ENCODE results near the gene LECT2.

LECT2 gene

DNA sequence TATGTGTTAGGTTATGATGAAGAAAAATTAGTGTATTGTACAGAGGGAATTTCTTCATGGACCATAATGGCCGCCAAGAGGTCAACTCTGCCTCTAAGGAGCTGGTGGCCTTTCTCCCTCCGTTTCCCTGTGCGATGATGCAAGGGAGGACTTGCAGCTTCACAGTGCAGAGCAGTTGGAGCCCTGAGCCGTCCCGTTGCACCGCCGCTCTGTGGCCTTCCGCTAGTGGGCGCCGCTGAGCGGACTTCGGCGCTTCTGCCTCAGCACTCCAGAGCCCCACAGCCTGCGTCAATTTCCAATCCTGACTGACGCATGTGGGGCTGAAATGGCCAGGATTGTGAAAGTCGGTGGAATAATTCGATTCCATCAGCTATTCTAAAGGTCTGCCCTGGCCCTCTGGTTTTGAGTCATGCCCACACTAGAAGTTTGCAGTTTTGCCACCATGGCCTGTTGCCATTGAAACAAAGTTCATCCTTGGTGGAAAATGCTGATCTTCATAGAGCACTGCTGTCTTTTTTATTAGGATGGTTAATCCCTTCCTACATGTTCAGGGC lies 22.7 kb upstream of the LECT2 start:
- peak; percentile 51 to 67 for DNase-seq

DNA sequence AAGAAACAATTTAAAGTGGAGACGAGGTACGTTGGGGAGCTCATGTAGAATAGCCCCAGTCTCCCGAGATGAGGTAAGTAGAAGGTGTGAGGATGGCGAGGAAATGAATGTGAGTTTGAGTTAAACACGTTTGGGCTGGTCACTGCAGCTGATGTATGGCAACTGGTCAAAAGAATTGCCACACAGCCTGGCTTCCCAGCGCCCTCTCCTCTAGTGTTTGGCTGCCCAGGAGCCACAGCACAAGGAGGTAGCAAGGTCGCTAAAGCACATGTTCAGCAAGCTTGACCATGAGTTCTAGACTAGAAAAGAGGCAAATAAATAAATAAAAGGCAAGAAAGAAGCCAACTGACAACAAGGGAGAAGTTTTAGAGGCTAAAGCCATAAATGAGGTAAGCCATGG lies 21.4 kb upstream of the LECT2 start:
- no peak for DNase-seq

DNA sequence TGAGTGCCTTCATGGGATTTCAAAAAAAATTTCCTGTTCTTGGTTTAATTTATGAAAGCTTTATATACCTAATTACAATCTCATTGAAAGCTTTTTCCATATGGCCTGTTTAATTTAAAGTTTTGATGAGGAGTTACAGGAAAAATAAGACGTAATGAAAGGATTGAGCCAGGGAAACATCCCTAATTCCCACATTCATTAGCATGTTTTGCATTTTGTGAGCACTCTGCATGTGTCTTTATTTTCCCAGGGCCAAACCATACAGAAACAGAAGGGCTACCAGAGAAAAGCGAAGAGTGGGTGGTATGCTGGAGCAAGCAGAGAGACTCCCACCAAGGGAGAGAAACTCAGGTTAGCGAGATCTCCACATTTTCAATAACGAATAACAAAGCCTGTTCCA lies 20.3 kb upstream of the LECT2 start:
- no peak for DNase-seq

DNA sequence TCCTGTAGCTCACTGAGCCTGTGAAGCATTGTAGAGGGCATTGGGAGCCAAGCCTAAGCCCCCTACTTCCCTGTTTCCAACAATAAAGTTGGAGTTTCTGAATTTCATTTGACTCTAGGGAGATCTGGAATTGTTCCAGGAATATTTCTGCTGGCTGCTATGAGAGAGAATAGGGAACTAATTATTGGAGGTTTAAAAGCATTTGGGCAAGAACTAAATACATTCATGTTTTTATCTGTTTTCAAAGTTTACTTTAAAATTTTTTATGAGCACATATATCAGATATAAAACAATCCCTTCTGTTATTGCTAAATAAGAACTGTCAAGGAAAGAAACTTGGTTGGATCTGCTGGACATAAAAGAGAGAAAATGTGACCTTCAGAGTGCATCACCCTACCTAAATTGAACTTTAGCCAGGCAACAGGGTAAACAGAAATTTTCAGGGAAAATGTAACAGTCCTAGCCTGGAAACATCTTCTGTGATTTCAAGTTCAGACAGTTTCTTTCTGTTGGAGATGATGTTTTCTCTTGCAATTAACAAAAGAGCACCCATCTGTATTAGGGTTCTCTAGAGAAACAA lies 19.3 kb upstream of the LECT2 start:
- no peak for DNase-seq

DNA sequence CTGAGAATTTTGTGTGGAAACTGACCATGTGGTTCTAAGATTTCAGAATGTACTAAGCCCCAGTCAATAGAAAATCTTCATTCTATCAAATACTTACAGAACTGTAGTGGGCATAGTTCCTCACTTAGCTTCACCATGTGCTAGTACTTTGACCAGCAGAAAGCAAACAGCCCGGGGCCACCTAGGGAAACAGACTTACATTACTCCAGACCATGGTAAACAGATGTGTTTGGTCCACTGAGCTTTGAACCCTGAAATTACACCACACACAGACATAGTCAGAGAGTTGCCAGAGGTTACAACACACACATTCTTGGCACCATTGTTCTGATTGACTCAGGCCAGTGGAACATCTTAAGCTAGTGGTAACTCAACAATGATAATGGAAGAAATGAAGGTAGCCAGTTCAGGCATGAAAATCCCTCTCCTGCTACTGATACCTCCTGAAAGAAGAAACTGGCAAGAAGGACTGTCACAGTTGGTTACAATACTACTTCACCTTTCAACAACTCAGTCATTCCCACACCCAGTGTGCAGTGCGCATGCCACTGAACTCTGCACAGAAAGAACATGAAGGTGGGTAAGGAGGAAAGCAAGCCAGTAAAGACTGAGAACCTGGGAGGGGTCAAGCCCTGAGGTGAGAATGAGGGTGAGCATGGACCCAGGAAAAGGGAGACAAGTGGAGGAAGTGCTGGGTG lies 18.7 kb upstream of the LECT2 start:
- no peak for DNase-seq

DNA sequence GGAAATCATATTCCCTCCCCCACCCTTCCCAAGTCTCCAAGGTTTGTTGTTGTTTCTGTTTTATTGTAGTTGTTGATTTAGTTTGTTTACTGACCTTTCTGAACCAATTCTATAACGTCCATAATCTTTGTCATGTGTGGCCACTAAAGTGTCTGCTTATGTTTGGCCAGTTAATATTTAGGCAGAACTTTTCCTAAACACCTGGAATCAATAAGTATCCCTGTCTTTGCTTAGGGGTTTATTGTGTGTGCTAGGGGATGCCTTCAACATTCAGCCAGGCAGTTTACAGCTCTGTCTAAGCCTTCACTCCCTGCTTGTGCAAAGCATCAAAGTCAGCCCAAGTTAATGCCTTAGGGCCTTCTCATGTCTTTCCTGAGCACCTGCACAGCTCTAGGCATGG lies 16.9 kb upstream of the LECT2 start:
- no peak for DNase-seq

DNA sequence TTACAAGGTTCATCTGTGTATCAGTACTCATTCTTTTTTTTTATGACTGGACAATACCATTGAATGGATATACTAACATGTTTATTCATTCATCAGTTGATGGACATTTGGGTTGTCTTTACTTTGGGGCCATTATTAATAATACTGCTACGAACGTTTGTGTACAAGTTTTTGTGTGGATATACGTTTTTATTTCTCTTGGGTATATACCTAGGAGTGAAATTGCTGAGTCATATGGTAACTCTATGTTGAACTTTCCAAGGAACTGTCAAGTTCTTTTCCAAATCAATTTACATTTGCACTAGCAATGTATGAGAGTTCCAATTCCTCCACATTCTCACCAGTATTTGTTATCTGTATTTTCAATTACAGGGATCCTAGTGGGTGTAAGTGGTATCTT lies 12.0 kb upstream of the LECT2 start:
- DNase-seq, result no peak

DNA sequence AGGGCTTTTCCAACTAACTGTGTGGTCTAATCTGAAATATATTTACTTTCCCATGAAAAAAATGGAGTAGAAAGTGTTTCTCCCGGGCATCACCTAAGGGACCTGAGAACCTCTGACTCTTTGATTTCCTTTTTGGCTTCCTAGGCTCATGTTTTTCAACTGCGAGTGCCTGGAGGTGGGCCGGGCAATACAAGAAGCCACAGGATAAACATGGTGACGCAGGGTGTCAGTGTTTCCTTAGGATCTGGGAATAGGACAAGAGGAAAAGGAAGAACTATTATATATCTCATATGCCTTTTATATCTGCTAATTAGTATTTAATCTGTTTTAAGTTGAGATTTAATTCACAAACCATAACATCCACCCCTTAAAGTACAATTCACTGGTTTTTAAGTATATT lies 11.4 kb upstream of the LECT2 start:
- DNase-seq, result no peak

DNA sequence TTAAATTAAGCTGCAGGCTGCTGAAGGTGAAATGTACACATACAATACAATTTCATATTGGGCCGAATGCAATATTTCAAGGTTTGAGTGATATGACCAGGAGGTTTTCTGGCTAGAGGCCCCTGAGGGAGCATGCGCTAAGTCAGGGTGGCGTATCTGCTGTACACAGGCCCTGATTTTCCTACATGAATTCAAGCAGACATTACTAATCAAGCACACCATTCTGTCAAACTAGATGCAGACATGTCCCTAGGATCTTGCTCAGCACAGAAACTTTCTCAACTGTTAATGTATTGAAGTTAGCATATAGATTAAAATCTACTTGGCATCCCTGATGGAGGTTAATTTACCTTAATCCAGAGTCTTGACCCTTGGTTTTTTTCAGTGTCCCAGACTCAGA lies 10.7 kb upstream of the LECT2 start:
- no peak for DNase-seq

DNA sequence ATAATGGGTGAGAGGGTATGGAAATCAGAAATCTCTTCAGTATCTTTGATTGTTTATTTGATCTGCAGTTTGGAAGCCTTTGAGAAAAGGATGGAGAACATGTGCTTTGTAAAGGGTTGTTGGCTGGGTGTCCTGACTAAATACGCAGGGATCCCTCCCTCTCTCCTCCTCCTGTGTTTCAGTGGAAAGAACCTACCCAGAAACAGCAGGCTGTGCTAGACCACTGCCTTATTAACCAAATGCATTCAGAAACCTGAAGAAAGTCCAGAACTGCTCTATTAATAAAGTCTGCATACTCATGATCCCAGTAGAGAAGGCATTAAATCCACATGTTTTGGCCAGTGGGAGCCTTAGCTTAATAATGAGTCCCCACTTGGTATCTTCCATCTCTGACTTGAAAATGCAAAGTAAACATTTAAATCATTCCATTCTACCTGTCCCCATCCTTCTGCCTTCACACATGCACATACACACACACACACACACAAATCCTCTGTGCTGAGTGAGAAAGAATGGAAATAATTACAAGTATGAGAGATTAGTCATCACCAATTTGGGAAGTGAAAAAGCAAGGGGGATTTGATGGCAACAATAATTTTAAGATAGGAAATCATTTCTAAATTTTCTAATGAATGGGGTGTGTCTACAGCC lies 10.0 kb upstream of the LECT2 start:
- no peak for DNase-seq

DNA sequence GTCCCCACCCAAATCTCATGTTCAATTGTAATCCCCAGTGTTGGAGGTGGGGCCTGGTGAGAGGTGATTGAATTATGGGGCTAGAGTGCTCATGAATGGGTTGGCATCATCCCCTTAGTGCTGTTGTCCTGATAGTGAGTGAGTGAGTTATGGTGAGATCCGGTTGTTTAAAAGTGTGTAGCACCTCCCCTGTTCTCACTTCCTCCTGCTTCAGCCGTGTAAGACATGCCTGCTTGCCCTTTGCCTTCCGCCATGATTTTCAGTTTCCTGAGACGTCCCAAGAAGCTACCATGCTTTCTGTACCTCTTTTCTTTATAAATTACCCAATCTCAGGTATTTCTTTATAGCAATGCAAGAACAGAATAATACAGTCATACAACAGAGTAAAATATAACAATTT lies 742 bp upstream of the LECT2 start:
- DNase-seq, result no peak

DNA sequence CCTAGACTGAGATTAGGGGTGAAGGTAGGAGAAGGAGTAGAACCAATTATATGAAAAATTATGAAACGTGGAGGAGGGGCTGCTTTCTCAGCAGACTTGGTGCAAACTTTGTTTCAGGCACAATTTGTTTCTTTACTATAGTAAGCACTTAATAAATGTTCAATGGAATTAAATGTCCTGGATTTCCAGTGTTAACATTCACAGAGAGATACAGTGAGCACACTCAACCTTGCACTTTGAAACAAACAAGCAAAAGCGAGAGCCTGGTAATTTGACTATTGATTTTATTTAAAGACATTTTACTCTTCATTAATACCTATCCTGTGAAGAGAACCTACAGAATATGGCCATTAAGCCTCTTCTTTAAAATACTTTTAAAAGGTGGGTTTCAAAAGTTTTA lies 933 bp downstream of the LECT2 start:
- DNase-seq, result no peak

DNA sequence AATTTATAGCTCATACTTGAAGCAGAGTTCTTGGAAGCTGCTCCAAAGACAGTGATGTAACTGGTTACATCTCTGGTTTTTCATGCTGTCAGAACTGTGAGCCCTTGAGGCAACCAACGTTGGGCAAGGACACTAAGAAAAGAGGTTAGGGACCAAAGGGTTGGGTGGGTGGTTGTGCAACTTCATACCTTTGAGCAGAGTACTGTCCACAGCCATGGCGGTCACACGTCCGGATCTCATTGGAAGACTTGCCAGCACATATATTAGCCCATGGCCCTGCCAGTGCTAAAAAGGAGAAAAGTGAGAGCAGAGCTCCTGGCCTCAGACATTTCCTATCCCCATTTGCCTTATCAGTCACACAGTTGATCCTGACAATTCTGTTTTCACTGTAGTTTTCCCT lies 2.1 kb downstream of the LECT2 start:
- DNase-seq, result no peak

DNA sequence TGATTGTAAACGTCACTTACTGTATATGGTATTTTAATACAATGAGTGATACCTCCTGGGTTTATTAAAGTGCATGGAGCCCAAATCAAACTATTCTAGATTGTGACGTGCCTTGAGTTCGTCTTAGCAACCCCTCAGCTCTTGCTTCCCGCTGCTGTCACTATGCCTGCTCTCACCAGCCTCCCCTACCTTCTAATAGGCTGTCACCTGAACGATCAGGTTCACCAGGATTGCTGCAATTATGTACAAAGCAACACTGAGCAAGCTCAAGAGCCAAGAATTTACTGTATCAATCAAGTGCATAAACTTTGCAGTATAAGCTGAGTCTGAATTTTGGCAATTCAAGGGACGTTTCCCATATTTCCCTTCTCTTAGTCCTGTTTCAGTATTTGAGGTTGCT lies 3.0 kb downstream of the LECT2 start:
- no peak for DNase-seq

DNA sequence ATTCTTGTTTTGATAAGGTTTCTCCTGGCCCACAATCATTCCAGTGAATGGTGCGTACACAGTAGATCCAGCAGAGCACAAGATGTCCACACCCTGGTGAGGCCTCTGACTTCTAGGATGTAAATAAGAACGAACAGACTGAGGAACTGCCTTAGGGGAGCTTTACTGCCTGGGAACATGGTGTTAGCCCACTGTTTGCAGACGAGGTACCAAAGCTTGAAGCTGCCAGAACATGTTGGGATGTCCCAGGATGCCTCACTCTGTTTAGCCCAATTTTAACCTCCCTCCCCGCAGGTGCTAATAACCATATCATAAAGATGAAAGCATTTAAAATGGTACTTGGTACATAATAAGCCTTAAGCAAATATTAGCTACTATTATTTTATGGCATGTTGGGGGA lies 3.5 kb downstream of the LECT2 start:
- DNase-seq, result no peak

DNA sequence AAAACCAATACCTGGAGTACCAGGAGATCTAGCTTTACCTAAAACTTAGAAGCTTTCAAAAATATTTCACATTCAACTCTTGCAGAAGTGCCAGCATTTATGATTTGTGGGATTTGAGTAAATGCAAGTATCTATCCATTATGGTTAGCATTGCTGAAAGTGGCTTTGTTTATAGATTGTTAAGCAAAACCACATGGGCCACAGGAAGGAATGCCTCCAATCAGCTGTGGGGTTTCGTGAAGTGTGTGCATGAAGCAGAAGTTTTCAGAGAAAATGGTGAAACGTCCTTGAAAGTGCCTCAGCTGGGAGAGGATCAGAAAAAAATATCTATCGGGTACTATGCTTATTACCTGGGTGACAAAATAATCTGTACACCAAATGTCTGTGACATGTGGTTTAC lies 4.2 kb downstream of the LECT2 start:
- DNase-seq, result no peak

DNA sequence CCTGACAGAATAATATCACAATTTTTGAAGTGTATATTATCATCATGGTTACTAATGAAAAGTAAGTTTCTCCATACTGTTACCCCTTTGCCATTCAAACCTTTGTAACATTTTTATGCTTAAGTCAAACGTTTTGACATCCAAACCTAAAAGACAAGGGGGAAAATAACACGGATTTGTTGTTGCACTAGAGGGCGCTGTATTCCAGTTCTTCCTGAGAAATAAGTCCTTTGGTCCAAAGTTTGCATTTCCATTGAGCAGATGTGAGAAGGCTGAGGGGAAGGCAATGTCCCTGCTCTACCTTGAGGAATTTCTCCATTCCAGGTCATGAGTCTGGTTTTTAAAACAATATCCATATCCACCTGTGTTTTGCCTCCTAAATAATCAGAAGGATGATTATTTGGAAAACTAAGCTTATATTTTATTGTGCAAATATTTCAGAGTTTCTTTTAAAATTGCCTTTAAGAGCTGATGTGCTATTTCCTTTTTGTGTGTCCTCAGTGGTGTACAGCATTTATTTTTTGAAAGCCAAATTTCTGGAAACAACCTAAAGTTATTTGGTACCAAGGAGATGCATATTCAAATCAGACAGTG lies 9.7 kb downstream of the LECT2 start:
- peak; percentile 2 to 51 for DNase-seq

DNA sequence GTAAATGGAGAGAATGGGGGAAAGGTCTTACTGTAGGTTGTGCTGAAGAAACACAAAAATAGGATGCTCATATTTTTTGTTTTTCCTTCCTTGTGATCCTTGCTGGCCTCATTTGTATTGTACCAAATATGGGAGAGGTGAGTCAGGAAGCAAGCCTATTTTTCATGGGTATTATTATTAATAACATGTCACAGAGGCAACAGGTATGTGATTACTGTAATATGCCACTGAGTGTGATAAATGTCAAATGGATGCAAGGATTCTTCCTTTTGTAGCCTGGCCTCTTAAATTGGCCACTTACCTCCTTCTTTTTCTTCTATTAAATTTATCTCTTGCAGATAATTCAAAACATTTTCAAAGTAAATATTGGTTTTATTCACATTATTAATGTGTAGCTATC lies 10.2 kb downstream of the LECT2 start:
- no peak for DNase-seq

DNA sequence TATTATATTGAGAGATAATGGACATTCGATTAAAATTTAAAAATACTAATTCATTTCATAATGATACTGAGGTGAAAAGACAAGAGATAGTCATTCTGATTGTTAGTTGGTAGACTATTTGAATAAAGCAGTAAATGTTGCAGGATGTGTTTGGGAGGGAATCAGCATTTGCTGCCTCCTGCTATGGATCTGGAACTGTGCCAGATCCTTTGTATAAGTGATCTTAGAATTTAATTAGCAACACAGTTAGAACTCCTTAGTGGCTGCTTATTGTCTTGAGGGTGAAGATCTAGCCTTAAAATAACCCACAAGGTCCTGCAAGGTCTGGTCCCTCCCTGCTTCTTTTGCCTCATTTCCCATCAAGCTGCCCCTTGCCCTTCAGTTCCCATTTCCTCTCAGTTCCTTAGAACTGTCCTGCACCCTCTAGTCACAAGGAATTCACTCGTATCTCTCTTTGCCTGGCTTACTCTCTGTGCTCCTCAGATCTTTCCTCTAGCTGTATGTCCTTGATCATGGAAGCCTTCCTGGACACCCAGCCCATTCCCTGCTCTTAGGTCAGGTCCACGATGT lies 12.5 kb downstream of the LECT2 start:
- no peak for DNase-seq

DNA sequence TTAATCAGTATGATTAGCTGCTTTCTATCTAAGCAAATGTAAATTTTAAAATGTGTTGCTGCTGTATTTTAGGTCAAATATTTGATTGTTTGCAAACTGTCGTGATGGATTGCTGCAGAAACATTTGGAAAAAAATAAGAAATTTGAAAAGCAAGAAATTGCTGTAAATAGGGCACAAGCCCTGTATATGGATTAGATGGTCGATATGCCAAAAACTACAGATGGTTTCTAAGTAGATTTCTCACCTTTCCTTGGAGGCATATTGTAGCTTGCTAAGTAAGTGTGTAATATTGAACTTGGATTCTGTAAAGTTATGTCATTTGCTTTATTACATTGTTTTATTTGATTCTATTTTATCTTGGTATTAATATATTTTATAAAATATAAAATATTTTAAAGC lies 13.1 kb downstream of the LECT2 start:
- DNase-seq, result no peak

DNA sequence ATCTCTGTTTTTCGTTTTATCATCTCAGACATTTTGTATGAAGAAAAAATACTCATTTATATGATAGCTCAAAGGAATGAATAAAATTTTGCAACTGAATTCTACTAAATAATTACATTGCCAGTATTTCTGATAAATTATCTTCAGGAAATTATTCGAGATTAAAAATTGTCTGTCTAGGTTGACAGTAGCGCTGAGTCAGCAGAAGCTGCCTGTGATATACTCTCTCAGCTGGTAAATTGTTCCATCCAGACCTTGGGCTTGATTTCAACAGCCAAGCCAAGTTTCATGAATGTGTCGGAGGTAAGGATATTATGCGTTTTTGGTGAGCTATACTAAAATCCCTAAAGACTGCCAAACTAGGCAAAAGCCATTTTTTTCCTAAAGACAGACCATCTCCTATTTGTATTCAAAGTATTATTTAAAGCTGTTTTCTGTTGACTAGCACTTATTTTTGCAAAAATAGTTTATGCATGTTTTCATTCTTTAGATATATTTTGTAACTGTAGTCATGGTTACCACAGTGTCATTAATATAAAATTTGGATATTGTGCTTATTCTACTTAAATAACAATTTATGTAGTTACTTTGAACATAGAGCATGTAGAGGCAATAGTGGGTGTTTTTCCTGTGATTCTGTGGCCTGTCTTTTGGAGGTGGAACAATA lies 17.4 kb downstream of the LECT2 start:
- no peak for DNase-seq

DNA sequence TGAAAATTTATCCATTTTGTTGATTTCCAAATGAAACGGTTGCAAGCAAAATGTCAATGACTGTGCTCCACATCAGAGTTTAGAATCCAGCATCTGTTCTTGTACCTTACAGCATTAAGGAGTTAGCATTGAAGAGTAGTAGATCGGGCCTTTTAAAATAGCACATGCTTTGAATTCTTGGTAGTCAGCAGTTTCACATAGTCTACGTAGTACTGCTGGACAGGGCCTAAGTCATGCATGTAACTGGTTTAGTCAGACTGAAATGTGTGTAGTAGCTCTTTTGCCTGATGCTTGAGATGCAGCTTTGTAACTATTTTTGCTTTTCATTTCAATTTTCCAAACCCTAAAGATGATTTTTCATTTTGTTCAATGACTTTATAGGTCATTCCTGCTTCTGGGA lies 19.8 kb downstream of the LECT2 start:
- no peak for DNase-seq

DNA sequence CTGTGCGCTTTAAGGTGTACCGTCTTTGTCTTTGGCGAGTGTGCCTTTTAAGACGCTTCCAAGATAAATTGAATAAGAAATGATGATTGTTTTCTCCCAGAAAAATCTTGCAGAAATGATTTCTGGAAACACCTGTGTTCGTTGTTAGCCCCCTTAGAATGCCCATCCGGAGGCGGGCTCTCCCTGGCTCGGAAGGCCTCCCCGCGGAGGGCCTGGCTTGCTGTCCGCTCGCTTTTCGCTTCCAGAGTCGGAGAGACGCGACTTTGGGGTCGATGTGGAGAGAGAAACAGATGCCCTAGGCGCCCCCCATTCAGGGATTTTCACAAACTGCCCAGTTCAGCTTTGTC lies 23.9 kb downstream of the LECT2 start:
- no peak for DNase-seq
